NCI-H526 treated with DMSO at 0.1 percent for 48 hours (cell line): Measurements from ENCODE around the gene OSBPL1A.
A peak's percentile ranks its signal among the peaks of the same experiment; 100 is the strongest.

Source experiments
- DNase-seq: peaks from one replicate; lab custom pipeline; 2025; lab: John Stamatoyannopoulos, UW

OSBPL1A gene

DNA sequence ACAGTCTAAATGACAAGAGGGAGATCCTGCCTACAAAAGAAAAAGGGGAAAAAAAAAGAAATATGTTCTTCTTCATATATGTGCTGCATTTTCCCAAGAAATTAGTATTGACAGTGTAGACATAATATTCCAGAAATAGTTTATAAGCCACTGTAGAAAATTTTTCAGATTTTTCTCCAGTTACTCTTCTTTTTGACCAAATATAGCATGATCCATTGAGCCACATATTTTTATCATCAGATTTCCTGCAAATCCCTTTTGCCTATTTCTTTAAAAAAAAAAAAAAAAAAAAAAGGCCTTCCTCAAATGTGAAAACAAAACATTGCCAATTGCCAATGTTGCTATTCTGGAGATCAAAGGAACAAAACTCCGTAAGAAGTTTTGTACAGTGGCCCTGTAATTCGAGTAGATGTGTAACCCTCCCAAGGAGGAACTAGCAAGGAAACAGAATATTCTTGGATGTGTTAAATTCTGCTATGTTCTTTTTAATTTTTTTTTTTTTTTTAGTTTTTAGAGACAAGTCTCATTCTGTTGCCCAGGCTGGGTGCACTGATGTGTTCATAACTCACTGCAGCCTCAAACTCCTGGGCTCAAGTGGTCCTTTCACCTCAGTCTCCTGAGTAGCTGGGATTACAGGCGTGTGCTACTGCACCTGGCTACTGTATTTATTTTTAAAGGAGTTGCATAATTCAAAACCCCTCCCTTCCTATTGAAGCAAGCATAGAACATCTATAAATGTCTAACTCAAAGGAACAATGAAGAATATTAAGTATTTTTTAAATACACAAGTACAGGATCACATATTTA, 271.3 kb downstream of the OSBPL1A start:
- no peak for DNase-seq

DNA sequence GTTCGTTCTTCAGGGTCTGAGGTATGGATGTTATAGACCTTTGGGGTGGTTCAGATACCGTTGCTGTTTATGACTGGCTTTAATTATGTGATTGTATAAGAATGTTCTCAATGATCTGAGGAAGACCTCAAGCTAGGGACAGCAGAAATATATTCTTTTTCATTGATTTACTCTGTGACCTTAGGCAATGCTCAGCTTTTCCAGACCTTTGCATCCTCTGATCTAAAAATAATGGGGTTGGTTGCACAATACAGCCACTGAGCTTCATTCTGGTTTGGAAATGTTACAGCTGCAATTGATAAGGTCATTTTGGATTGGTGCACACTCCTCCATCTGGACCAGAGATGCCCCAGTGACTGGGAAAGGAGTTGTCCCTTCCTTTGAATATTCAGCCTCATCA, 276.0 kb downstream of the OSBPL1A start:
- no peak for DNase-seq

DNA sequence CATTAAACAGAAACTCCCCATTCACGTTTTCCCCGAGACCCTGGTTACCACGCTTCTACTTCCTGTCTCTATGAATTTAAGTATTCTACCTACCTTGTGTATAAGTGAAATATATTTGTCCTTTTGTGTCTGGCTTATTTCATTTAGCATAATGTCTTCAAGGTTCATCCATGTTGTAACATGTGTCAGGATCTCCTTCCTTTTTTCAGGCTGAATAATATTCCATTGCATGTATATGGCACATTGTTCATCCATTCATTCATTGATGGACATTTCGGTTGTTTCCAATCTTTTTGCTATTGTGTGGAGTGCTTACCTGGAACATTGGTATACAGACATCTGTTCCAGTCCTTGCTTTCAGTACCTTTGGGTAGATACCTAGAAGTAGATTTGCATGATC, 276.9 kb downstream of the OSBPL1A start:
- no peak for DNase-seq

DNA sequence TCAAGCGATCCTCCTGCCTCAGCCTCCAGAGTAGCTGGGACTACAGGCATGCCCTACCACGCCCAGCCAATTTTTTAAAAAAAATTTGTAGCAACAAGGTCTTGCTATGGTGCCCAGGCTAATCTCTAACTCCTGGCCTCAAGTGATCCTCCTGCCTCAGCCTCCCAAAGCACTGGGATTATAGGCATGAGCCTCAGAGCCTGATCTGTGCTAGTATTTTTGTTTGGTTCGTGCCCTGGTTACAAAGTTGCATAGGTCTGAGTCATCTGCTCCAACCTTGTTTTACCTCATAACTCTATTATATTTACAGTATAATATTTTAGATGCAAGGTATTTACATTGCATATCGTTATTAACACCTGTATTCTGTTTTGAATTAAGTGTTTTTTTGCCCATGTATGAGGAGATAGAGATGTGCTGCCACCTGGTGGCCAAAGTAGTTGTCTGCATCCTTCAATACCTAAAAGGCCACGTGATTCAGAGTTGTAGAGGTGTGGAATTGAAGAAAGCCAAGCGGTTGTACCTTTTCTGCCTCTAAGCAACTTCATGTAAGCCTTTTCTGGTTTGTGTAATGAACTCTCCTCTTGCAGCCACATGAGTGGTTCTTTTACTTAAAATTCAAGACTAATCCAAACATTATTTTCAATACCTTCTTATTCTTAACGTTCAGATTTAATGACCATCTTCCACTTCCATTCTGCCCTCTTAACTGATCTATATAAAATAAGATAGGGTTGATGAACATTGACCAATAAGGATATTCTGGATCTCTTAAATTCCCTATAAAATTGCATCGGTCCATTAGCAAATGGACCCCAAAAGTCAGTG, 278.7 kb downstream of the OSBPL1A start:
- peak; percentile 13 for DNase-seq

DNA sequence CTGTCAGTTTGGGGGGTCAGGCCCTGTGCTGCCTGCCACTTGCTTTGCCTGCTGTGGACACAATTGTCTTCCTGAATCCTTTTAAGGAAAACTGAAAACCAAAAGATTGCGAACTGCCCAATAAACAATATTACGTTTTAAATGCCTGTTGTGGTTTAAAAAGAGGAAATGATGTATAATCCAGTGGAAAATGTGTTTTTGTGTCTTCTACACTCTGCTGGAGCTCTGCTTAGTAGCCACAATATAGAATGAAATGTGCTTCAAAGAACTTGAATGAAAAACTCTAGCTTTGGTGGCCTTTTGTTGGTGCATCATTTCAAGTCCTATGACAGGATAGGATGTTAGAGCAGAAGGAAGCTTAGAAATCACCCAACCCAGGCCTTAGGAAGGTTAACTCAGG, 282.0 kb downstream of the OSBPL1A start:
- DNase-seq, result no peak

DNA sequence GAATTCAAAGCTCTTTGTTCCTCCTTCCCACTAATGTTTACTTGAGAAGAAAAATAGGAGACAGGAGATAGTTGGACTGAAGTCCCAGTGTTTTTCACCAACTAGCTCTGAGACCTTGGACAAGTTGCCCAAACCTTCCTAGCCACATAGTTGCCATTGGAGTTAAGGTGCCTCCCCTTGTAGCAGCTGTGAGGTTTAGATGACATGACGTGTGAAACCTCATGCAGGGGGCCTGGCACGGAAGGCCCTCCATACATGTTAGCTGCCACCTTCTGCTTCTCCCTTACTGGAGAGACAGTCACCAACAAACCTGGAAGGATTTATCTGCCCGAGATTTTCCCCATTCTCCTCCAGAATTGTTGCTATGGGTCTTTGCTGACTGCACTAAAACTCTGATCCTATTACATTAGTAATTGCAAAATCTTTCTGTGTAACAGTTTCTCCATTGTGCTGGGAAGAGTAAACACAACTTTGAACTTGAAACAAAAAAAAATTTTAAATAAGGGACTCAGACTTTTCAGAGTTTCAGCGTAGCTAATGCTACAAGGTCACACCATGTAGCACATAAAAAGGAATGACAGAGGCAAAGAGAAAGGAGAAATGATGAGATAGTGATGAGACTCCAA, 282.6 kb downstream of the OSBPL1A start:
- DNase-seq, result no peak

DNA sequence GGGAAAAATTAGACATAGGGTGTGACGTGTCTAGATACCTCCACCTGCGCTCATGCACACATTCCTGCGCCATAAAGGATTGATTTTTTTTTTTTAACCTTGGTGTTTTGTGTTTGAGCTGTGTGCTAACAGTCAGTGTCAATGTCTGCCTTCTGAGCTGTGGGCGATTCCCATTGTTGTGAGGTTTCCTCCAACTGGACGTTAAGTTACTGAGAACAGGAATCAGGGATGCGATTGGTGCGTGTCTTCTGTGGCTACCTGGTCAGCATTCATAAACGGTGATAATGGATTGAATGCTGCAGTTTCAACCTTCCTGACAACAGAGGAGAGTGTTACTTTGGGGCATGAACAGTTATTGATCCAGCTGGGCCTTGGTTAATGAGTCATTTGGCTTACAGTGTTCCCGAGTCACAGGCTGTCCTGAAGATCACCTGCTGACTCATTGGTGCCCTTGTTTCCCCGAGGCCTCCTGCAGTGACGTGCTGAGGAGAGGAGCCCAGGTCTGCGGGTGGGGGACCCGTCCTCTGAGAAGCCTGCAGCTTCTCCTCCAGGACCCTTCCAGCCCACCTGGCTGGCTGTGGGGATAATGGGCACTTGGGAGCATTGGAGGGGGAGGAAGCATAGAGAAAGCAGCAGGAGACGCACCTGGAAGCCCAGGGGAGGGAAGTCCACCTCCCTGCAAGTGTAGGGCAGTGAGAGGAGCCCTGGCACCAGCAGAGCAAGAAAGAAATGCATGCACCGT, 284.6 kb downstream of the OSBPL1A start:
- DNase-seq, result no peak

DNA sequence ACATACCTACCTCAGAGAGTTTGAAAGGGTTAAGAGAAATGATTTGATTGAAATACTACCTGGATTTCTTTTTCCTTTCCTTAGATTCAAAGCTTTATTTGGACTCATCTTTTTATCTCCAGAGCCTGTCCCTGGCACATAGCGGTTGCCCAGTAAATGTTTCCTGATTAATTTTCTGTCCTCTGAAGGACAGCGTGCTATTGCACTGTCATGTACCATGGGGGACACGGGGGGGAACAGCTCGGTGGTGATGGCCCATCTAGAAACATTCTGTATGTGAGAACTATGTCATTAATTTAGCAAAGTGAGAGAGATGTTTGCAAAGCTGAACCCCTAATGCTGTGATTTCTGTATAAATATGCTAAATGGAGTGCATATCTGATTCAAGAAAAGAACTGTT, 285.2 kb downstream of the OSBPL1A start:
- no peak for DNase-seq
